GM23338 (cell line): Measurements from ENCODE around the gene FCSK. TPM values are rescaled to one million over a fixed set of nuclear protein-coding genes. Genes with fewer than 3 reads are reported as not detected.

Source experiments
- ATAC-seq: fragments of 200-7000 bp; cut with Tn5 transposase; 3 replicates; pipeline ENCODE4 v1.9.1; 2020
- DNase-seq: peaks from one replicate; pipeline ENCODE4 v3.0.0-alpha.2; 2015; ENCODE audit warnings: low spot score
- H2AFZ ChIP-seq: fragments of 200-600 bp; sonication (generic); 2 replicates; pipeline ENCODE4 v1.8.0; 2016; ENCODE audit warnings: antibody characterized with exemption, mild to moderate bottlenecking, moderate library complexity
- H3F3A ChIP-seq: fragments of 200-600 bp; sonication (generic); replicated peaks from 2 replicates; pipeline ENCODE4 v1.8.0; 2017; ENCODE audit warnings: antibody characterized with exemption, mixed run types, low read depth
- H3K27ac ChIP-seq: fragments of 200-600 bp; sonication (generic); 2 replicates; pipeline ENCODE4 v1.6.1; 2016; ENCODE audit warnings: low read depth
- H3K27me3 ChIP-seq: fragments of 200-600 bp; sonication (generic); 2 replicates; pipeline ENCODE4 v1.8.0; 2016; ENCODE audit warnings: mild to moderate bottlenecking, mixed run types, moderate library complexity; ENCODE audit not compliant: insufficient read depth
- H3K36me3 ChIP-seq: fragments of 200-600 bp; sonication (generic); 2 replicates; pipeline ENCODE4 v1.8.0; 2016; ENCODE audit warnings: mild to moderate bottlenecking; ENCODE audit not compliant: insufficient read depth
- H3K4me1 ChIP-seq: fragments of 200-600 bp; sonication (generic); 2 replicates; pipeline ENCODE4 v1.8.0; 2016; ENCODE audit warnings: mild to moderate bottlenecking, moderate library complexity; ENCODE audit not compliant: insufficient read depth
- H3K4me2 ChIP-seq: fragments of 200-600 bp; sonication (generic); 2 replicates; pipeline ENCODE4 v1.7.1; 2017; ENCODE audit warnings: mixed run types
- H3K4me3 ChIP-seq: fragments of 200-600 bp; sonication (generic); 2 replicates; pipeline ENCODE4 v1.6.1; 2016; ENCODE audit warnings: mixed run types
- H3K79me2 ChIP-seq: fragments of 200-600 bp; sonication (generic); replicated peaks from 2 replicates; pipeline ENCODE4 v1.8.0; 2017; ENCODE audit warnings: mild to moderate bottlenecking; ENCODE audit not compliant: insufficient read depth
- H3K9me2 ChIP-seq: fragments of 200-600 bp; sonication (generic); 2 replicates; pipeline ENCODE4 v1.8.0; 2017; ENCODE audit not compliant: insufficient read depth
- H4K20me1 ChIP-seq: fragments of 200-600 bp; sonication (generic); replicated peaks from 2 replicates; pipeline ENCODE4 v1.8.0; 2017; ENCODE audit warnings: mild to moderate bottlenecking; ENCODE audit not compliant: insufficient read depth
- H3K27ac Mint-ChIP-seq: 2 replicates; pipeline ENCODE4 v1.8.0; 2020; ENCODE audit warnings: inconsistent platforms, mild to moderate bottlenecking, moderate library complexity, mixed read lengths
- H3K27me3 Mint-ChIP-seq: 3 replicates; pipeline ENCODE4 v1.8.0; 2022; ENCODE audit warnings: low read depth, mild to moderate bottlenecking, moderate library complexity, mixed read lengths, inconsistent platforms; ENCODE audit not compliant: insufficient read depth, poor library complexity
- H3K36me3 Mint-ChIP-seq: 3 replicates; pipeline ENCODE4 v1.8.0; 2021; ENCODE audit warnings: low read depth, mild to moderate bottlenecking, inconsistent platforms, moderate library complexity, mixed read lengths
- H3K4me1 Mint-ChIP-seq: 3 replicates; pipeline ENCODE4 v1.8.0; 2020; ENCODE audit warnings: mild to moderate bottlenecking, inconsistent platforms, mixed read lengths
- H3K4me3 Mint-ChIP-seq: 3 replicates; pipeline ENCODE4 v1.8.0; 2021; ENCODE audit warnings: moderate library complexity, mild to moderate bottlenecking, inconsistent platforms, mixed read lengths
- H3K9me3 Mint-ChIP-seq: 3 replicates; pipeline ENCODE4 v1.8.0; 2020; ENCODE audit warnings: moderate library complexity, mild to moderate bottlenecking, inconsistent platforms, mixed read lengths
- ETS1 ChIP-seq: IDR thresholded peaks from 2 replicates; pipeline ENCODE4 v1.6.1; 2016; ENCODE audit warnings: antibody characterized with exemption
- EZH2phosphoT487 ChIP-seq: fragments of 200-600 bp; sonication (generic); IDR thresholded peaks from one replicate; pipeline ENCODE4 v1.8.1; 2018; ENCODE audit warnings: antibody characterized with exemption; ENCODE audit not compliant: unreplicated experiment
- NANOG ChIP-seq: IDR thresholded peaks from 2 replicates; pipeline ENCODE4 v1.6.1; 2016; ENCODE audit warnings: antibody characterized with exemption, borderline replicate concordance
- POLR2AphosphoS5 ChIP-seq: IDR thresholded peaks from 2 replicates; pipeline ENCODE4 v1.6.1; 2016; ENCODE audit warnings: antibody characterized with exemption, low read depth
- polyA plus RNA-seq: library from polyadenylated mRNA; unstranded; fragments of >200 nt; fragmentation: Nextera tagmentation; extraction: Ambion mirVana; gene quantifications from 2 replicates; pipeline ENCODE4 v1.2.1, GENCODE V29; 2016
- total RNA-seq: library from RNA; depleted of rRNA; stranded (reverse); fragments of >200 nt; shearing (Covaris generic); gene quantifications from 2 replicates; pipeline ENCODE4 v1.2.3, GENCODE V29; 2014

Gene FCSK
- total and polyA plus RNA-seq, 2 experiments from 2014 or later = 2.3 to 4.0 TPM

- H2AFZ ChIP-seq = no peak overlapping the region
- Mint-ChIP-seq H3K36me3 (peaks cover 15% of the 10 kb centered on the region; the same call in 2 of the 3 replicates), H3K27me3 (peaks cover 7% of the 10 kb centered on the region), H3K9me3 (no peaks in the 10 kb centered on the region), H3K27ac (peak overlapping the region; percentile 97), H3K4me1 (peaks cover 54% of the 10 kb centered on the region), H3K4me3 (peak overlapping the region; percentile 42)
- no peaks in the 10 kb centered on the region for H3K9me2 ChIP-seq
- H3K4me3 ChIP-seq = peak overlapping the region; percentile 13
- H3K4me2 ChIP-seq = peak overlapping the region; percentile 68
- no peaks in the 10 kb centered on the region for H3K36me3 ChIP-seq
- TF ChIP-seq ETS1 (0 out of 2 replicates have a peak, but pooled peaks have one; percentile 29), POLR2AphosphoS5 (peak; percentile 41; the same call in 1 of the 2 replicates), EZH2phosphoT487 (no peak), NANOG (0 out of 2 replicates have a peak, but pooled peaks have one; percentile 5)
- peaks cover 53% of the 10 kb centered on the region for H3K4me1 ChIP-seq
- peaks cover 86% of the 10 kb centered on the region for H3K79me2 ChIP-seq
- peaks cover 4% of the 10 kb centered on the region; the same call in 1 of the 2 replicates for H4K20me1 ChIP-seq
- no peaks in the 10 kb centered on the region for H3K27me3 ChIP-seq
- DNase-seq (peak; percentile 86), ATAC-seq (peak; percentile 53)
- peak overlapping the region; percentile 93 for H3K27ac ChIP-seq
- H3F3A ChIP-seq = peaks cover 12% of the 10 kb centered on the region
Measured at GRCh38 chr16:70428178-70428998, 26.0 kb upstream of the FCSK start.

- no peak for TF ChIP-seq NANOG
- TF ChIP-seq POLR2AphosphoS5 = 0 out of 2 replicates have a peak, but pooled peaks have one; percentile 3
- H2AFZ ChIP-seq = no peak overlapping the region
- no peaks in the 10 kb centered on the region for H3K9me2 ChIP-seq
- H3K27me3 ChIP-seq = no peaks in the 10 kb centered on the region
- Mint-ChIP-seq H3K4me3 (peak overlapping the region; percentile 39; the same call in 1 of the 3 replicates), H3K36me3 (peaks cover 19% of the 10 kb centered on the region), H3K9me3 (no peaks in the 10 kb centered on the region), H3K4me1 (peaks cover 63% of the 10 kb centered on the region), H3K27ac (peak overlapping the region; percentile 96), H3K27me3 (peaks cover 7% of the 10 kb centered on the region)
- H3K4me1 ChIP-seq = peaks cover 57% of the 10 kb centered on the region
- peaks cover 4% of the 10 kb centered on the region; the same call in 1 of the 2 replicates for H4K20me1 ChIP-seq
- no peaks in the 10 kb centered on the region; the same call in 1 of the 2 replicates for H3K36me3 ChIP-seq
- peak overlapping the region; percentile 93 for H3K27ac ChIP-seq
- peaks cover 90% of the 10 kb centered on the region for H3K79me2 ChIP-seq
- H3K4me3 ChIP-seq = peak overlapping the region; percentile 34; the same call in 1 of the 2 replicates
- H3F3A ChIP-seq = peaks cover 18% of the 10 kb centered on the region
- H3K4me2 ChIP-seq = peak overlapping the region; percentile 73
- ATAC-seq (no peak), DNase-seq (no peak)
Measured at GRCh38 chr16:70429888-70430666, 24.3 kb upstream of the FCSK start.
